GM18505 (cell line): Measurements from ENCODE around the gene B3GNT7.

Experiments used
- ATAC-seq: cut with Tn5 transposase; IDR thresholded peaks from one replicate; pipeline ENCODE4 v1.9.1; 2021; ENCODE audit not compliant: unreplicated experiment
- POLR2A ChIP-seq: IDR thresholded peaks from 4 replicates; pipeline ENCODE4 v1.6.1; 2011; ENCODE audit warnings: borderline replicate concordance; ENCODE audit not compliant: insufficient read depth, insufficient read length; ENCODE audit errors: extremely low read depth

B3GNT7 gene

DNA sequence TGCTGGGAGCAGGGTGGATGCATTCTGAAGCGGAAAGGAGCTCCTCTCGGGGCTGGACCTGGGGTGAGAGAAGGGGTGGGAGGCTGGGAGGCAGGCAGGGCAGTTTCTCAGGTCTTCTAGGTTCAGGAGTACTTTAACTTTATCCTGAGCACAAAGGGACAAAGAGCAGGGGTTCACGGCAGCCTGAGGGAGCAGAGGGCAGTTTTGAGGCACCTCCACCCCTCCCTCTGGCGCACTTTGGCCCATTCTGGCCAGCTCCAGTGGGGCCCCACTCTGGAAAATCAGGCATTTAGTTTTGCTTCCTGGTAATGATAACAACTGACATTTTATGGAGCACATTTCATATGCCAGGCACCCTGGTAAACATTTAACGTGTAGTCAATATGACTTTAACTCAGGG is 14.3 kb downstream of the B3GNT7 start:
- TF ChIP-seq POLR2A = no peak
- no peak for ATAC-seq

- no peak for ATAC-seq
- no peak for TF ChIP-seq POLR2A
These were observed 14.9 kb downstream of the B3GNT7 start for GRCh38 chr2:231410293-231411004.

GRCh38 chr2:231411237-231411636 is 15.7 kb downstream of the B3GNT7 start:
- no peak for ATAC-seq
- no peak for TF ChIP-seq POLR2A

- TF ChIP-seq POLR2A = no peak
- peak; percentile 95 for ATAC-seq
These were observed 16.5 kb downstream of the B3GNT7 start for GRCh38 chr2:231411831-231412617.

GRCh38 chr2:231412618-231412963 is 17.1 kb downstream of the B3GNT7 start:
- ATAC-seq = no peak
- TF ChIP-seq POLR2A = no peak

- ATAC-seq = no peak
- no peak for TF ChIP-seq POLR2A
These were observed 17.9 kb downstream of the B3GNT7 start for GRCh38 chr2:231413456-231413855.

- no peak for TF ChIP-seq POLR2A
- no peak for ATAC-seq
These were observed 18.5 kb downstream of the B3GNT7 start for GRCh38 chr2:231413921-231414476.

DNA sequence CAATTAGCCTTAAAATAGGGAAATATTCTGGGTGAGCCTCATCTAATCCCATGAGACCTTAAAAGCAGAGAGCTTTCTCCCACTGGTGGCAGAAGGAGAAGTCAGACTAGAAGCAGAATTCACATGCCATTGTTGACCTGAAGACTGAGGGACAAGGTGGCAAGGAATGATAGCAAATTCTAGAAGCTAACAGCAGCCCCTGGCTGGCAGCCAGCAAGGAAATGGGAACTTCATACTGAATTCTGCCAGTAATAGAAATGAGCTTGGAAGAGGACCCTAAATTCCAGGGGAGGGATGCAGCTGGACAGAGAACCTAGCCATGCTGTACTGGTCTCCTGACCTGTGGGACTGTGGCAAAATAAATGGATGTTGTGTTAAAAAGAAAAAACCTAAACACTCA is 19.5 kb downstream of the B3GNT7 start:
- TF ChIP-seq POLR2A = no peak
- no peak for ATAC-seq

DNA sequence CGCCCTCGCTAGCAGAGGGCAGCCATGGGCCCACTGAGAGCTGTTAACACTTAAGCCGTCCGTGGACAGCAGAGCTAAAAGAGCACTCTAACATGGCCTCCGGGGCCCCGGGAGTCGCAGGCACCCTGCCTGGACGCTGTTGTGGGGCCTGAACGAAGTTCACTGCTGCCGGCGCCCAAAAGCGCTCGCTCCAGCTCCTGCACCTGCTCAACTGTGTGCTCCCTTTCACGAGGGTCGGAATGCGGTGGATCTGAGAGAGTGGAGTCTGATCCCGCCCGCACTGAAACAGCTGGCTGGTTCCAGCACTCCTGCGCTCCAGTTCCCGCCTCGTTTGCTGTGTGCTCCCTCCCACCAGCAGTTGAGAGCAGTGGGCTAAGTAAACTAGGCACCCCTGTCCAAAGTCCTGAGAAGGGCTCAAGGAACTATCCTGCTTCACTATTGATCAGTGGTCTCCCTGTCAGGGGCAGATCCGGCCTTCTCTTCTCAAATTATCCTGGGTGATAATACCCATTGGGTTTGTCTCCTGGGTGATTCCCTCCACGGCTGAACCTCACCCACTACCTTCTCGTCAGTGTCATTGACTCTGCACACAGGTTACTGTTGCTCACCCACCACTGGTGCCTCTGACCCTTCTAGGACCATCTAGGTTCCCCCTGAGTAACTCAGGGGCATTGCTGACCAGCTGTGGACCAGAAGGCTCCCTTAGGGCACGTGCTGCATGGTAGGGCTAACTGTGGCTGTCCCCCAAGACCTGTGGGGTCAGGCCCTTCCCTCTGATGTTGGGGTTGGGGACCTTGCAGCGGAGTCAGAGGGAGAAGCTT is 23.5 kb downstream of the B3GNT7 start:
- ATAC-seq = no peak
- no peak for TF ChIP-seq POLR2A

GRCh38 chr2:231421051-231421580 is 25.6 kb downstream of the B3GNT7 start:
- ATAC-seq = no peak

DNA sequence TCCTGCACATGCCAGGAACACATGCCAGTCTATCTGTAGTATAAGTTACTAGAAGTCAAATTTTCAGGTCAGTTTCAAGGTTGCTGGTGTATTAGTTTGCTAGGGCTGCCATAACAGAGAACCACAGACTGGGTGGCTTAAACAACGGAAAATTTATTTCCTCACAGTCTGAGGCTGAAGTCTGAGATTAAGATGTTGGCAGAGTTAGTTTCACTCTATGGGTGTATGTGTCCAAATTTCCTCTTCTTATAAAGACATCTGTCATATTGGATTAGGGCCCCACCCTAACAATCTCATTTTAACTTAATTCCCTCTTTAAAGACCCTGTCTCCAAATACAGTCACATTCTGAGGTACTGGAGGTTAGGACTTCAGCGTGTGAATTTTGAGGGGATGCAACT is 26.5 kb downstream of the B3GNT7 start:
- ATAC-seq = no peak
- TF ChIP-seq POLR2A = no peak

More at GRCh38 chr2:231421051-231421580, 25.6 kb downstream of the B3GNT7 start:
- TF ChIP-seq POLR2A = no peak

DNA sequence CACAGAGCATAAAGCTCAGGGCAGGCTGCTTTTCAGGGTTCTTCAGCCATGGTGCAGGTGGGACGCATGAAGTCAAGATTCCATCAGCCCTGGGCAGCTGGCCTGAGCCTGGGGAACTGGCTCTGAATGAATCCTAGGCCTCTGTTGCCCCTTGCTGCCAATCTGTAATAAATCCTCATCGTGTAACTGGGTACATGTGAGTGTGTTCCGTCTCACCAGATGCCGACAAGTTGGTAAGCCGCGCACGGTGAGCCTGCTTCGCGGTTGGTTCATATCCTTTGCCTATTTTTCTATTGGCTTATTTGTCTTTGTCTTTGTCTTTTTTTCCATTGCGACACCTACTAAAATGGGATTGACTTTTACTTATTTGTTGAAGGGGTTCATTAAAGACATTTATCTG is 27.7 kb downstream of the B3GNT7 start:
- TF ChIP-seq POLR2A = no peak
- no peak for ATAC-seq

DNA sequence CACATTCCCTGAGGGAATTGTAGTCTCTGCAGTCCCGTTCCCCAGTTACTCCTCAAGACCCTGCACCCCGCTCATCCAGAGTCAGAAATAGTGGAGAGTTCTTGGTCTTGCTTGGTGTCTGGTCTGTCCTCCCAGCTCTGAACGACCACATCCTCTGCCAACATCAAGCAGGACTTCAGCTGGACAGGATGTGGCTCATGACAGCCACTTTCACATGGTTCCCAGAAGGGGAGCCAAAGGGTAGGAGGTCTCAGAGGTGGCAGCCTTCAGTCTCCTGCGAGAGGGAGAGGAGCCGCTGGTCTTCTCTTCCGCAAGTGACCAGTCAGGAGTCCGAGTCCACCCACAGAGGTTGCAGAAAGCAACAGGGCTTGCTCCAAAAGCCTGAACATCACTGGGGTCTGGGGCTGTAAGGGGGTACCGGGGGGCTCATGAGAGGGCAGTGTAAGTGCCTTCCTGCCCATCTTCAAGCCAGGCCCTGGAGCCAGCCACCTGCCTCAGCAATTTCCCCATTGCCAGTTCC is 29.8 kb downstream of the B3GNT7 start:
- TF ChIP-seq POLR2A = no peak
- ATAC-seq = no peak

DNA sequence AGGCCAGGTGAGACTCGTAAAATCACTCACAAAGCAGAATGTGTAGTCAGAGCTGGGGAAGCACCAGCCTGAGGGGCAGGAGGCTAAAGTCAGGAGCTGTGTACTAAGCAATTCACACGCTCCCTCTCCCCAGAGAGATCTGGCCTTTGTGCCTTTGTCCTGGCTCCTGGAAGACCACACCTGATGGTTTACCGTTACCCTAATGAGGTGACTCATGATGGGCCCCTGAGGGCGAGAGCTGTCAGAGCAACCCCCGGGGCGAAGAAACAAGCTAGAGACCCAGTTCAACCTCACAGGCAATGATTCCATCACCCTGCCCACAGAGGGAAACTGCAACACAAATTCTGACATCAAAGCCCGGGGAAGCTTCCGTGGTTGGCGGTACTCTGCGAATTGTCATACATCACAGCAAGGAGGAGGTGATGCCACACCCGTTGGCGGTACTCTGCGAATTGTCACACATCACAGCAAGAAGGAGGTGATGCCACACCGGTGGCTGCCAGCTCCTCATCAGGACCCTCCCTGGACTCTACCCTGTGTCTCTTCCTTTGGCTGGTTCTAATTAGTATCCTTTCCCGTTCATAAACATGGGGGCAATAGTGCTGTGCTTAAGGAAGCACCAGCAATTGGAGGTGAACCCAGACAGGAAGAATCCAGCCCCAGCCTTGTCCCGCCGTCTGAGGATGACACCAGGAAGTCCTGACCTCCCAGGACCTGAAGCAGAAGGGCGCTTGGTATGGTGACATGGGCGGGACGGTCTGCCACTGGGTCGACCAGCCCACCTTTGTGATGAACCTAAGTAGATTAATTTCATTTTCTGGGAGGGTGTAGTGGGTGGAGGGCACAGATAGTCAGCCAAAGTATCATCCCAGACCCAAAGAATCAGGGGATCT is 30.5 kb downstream of the B3GNT7 start:
- ATAC-seq = no peak
- no peak for TF ChIP-seq POLR2A
